Tongue (tissue), 2 donors: ENCODE data around the gene TAGLN2. TPM values are rescaled to one million over a fixed set of nuclear protein-coding genes. Genes with fewer than 3 reads are reported as not detected.

Source experiments
- DNase-seq: peaks from one replicate; pipeline ENCODE4 v3.0.0-alpha.2; 2015
- total RNA-seq: library from RNA; depleted of rRNA; stranded (reverse); fragments of >200 nt; gene quantifications from one replicate; pipeline ENCODE4 v1.2.3, GENCODE V29; 2014

Gene TAGLN2
- total RNA-seq, 1 donor from 2014 or later = 238 TPM

- DNase-seq = no peak
These were observed 23.8 kb upstream of the TAGLN2 start for GRCh38 chr1:159949123-159949522.

GRCh38 chr1:159947942-159948341 is 22.6 kb upstream of the TAGLN2 start:
- DNase-seq = no peak

GRCh38 chr1:159946242-159947187 is 21.2 kb upstream of the TAGLN2 start:
- DNase-seq = no peak

GRCh38 chr1:159945483-159946241 is 20.4 kb upstream of the TAGLN2 start, which contains the start of gene IGSF9:
Gene IGSF9, minus strand, starts transcription at chr1:159945613. Its CDS starts 2,159 bp downstream, at chr1:159943454.
- peak; percentile 95 for DNase-seq

GRCh38 chr1:159944623-159945455 is 19.5 kb upstream of the TAGLN2 start:
- no peak for DNase-seq

- no peak for DNase-seq
These were observed 18.8 kb upstream of the TAGLN2 start for GRCh38 chr1:159943908-159944622.

- no peak for DNase-seq
These were observed 18.0 kb upstream of the TAGLN2 start for GRCh38 chr1:159943278-159943640.

- DNase-seq = no peak
These were observed 17.4 kb upstream of the TAGLN2 start for GRCh38 chr1:159942632-159943277.

GRCh38 chr1:159941591-159942560 is 16.6 kb upstream of the TAGLN2 start:
- DNase-seq = no peak

- DNase-seq = no peak
These were observed 15.8 kb upstream of the TAGLN2 start for GRCh38 chr1:159941141-159941540.

GRCh38 chr1:159940006-159940620 is 14.8 kb upstream of the TAGLN2 start:
- no peak for DNase-seq

GRCh38 chr1:159939678-159940002 is 14.3 kb upstream of the TAGLN2 start:
- DNase-seq = no peak

GRCh38 chr1:159938905-159939677 is 13.8 kb upstream of the TAGLN2 start:
- DNase-seq = no peak

GRCh38 chr1:159938211-159938852 is 13.0 kb upstream of the TAGLN2 start:
- DNase-seq = no peak

- peak; percentile 28 for DNase-seq
These were observed 11.9 kb upstream of the TAGLN2 start for GRCh38 chr1:159937054-159937750.

GRCh38 chr1:159936273-159936904 is 11.1 kb upstream of the TAGLN2 start:
- peak; percentile 73 for DNase-seq

- peak; percentile 39 for DNase-seq
These were observed 10.5 kb upstream of the TAGLN2 start for GRCh38 chr1:159935719-159936272.
